Fibroblast of mammary gland (primary cell): ENCODE data around the gene NAV3.

Experiments
- DNase-seq: peaks from one replicate; pipeline ENCODE4 v3.0.0-alpha.2; 2010; ENCODE audit warnings: low read depth
- H3K4me3 ChIP-seq: 2 replicates; pipeline ENCODE4 v1.5.1; 2011; ENCODE audit warnings: low read depth, mild to moderate bottlenecking, low read length, moderate library complexity; ENCODE audit not compliant: control insufficient read depth
- CTCF ChIP-seq: conservative IDR thresholded peaks from 2 replicates; pipeline ENCODE4 v1.5.1; 2011; ENCODE audit warnings: low read depth, low read length, inconsistent platforms; ENCODE audit not compliant: control insufficient read depth, insufficient read depth

NAV3 gene

GRCh38 chr12:77837876-77838291 is 7.2 kb downstream of the NAV3 start:
- no peak overlapping the region for H3K4me3 ChIP-seq
- DNase-seq: no peak
- TF ChIP-seq CTCF: no peak

GRCh38 chr12:77841521-77841920 is 10.8 kb downstream of the NAV3 start:
- no peak for TF ChIP-seq CTCF
- DNase-seq: no peak
- no peak overlapping the region for H3K4me3 ChIP-seq

- H3K4me3 ChIP-seq: no peak overlapping the region
- peak; percentile 50 for DNase-seq
- no peak for TF ChIP-seq CTCF
Observed at GRCh38 chr12:77842430-77842829, 11.7 kb downstream of the NAV3 start.

GRCh38 chr12:77845831-77846230 is 15.1 kb downstream of the NAV3 start:
- no peak overlapping the region for H3K4me3 ChIP-seq
- peak; percentile 62 for DNase-seq
- no peak for TF ChIP-seq CTCF

GRCh38 chr12:77847060-77847541 is 16.4 kb downstream of the NAV3 start:
- DNase-seq: peak; percentile 34
- no peak for TF ChIP-seq CTCF
- H3K4me3 ChIP-seq: no peak overlapping the region

GRCh38 chr12:77847680-77848431 is 17.2 kb downstream of the NAV3 start:
- TF ChIP-seq CTCF: no peak

GRCh38 chr12:77850129-77850528 is 19.4 kb downstream of the NAV3 start:
- TF ChIP-seq CTCF: no peak
- DNase-seq: no peak

More at GRCh38 chr12:77847680-77848431, 17.2 kb downstream of the NAV3 start:
- peak; percentile 93 for DNase-seq
- H3K4me3 ChIP-seq: no peak overlapping the region

More at GRCh38 chr12:77850129-77850528, 19.4 kb downstream of the NAV3 start:
- H3K4me3 ChIP-seq: no peak overlapping the region
